Left colon (tissue), 2 donors: Measurements from ENCODE around the gene GRID2. TPM values are rescaled to one million over a fixed set of nuclear protein-coding genes. Genes with fewer than 3 reads are reported as not detected.
"Not testable (repeated sequence)": the region's sequence is repeated elsewhere in the genome, so short reads cannot be mapped to it uniquely, and the experiment has no call there.

ENCODE experiments used
- ATAC-seq: fragments of 200-7000 bp; cut with Tn5 transposase; one replicate; pipeline ENCODE4 v1.9.1; 2020; ENCODE audit warnings: mild to moderate bottlenecking, moderate library complexity
- DNase-seq, 2 donors: peaks; one replicate each; pipeline ENCODE4 v3.0.0-alpha.2; 2020
- intact Hi-C, 2 donors: fragments of 100-400 bp; cut with DNase I in 1 of 2; cut with micrococcal nuclease in 1 of 2; formaldehyde crosslinking; loops; one replicate each; pipeline versions ENCODE4 v1.11.2 to v1.14.0; 2022; cut with DNase I, micrococcal nuclease
- total RNA-seq, 2 donors: library from RNA; stranded (reverse); fragmentation: NEBNext Ultra II Directional; extraction: Animal tissue kit (Norgen Biotek cat#: 25700); gene quantifications; one replicate each; pipeline ENCODE4 v1.2.1, GENCODE V29; 2021
- donor health status: DM: no; HTN: no; CAD: no.
- donor health status: DM: yes; HTN: yes; CAD: no.

GRID2 gene
- total RNA-seq, 2 donors from 2014 or later, result not detected

DNA sequence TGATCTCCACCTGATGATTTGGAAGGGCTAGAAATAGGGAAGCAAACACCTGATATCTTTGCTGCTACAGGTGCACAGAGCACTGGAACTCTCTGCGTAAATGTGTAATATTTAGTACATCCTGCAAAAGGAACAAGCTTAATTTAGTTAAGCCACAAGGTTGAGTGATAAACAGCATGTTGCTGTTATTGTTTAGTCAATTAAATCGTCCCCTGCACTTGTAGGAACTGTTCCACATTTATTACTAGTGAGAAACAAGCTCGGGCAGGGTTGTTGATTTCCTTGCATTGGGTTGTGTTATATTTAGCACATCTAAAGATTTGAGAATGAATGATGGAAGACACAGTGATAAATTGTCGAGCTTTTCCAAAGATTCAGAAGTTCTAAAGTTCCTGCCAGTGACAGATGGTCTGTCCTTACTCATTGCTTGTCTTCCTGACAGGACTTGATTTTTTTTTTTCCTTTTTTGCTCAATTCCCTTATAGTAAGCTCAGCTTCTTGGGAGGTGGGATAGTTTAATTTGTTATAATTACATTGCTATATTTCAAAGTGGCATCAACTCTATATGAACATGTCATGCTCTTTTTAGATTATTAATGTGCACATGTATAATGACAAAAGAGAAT lies 897.8 kb downstream of the GRID2 start:
- no peak for ATAC-seq
- intact Hi-C loops, result no loop called here
- DNase-seq, result no peak

DNA sequence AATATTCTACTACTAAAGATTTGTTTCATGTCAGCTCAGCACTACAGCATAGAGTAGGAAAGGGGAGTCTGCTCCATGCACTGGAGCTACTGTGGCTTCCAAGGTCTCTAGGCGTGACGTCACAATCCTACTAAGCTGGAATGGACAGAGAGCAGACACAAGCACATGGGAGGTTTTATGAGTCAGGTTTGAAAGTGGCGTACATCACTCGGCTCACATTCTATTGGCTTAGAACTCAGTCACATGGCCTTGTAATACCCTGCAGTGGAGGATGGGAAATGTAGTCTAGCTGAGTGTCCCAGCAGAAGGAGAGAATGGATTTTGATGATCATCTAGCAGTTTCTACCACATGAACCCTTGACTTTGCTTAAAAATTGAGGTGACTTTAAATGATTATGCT lies 899.9 kb downstream of the GRID2 start:
- no peak for DNase-seq
- ATAC-seq, result no peak
- intact Hi-C loops, result no loop called here

DNA sequence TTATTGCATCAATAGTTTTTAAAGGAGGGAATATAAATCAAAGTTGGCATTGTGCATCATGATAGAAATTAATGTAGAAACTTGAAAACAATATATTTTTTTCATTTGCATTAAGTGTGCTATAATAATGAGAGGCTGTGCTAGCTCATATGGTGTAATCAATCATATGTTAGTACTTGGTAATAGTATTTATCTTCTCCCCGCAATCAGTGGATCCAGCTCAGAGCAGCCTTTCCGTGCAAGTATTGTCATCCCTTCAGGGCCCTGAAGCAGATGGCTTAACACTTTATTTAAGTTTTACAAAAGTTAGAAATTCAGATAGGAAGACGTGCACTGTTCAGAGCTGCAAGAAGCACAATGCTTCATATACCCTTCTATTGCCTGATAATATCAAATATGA lies 908.5 kb downstream of the GRID2 start:
- intact Hi-C loops, result no loop called here
- DNase-seq (no peak), ATAC-seq (no peak)

- no peak for ATAC-seq
- intact Hi-C loops, result no loop called here
Observed at GRCh38 chr4:93216646-93217045, 912.9 kb downstream of the GRID2 start.

GRCh38 chr4:93217431-93217830 lies 913.7 kb downstream of the GRID2 start:
- ATAC-seq (no peak), DNase-seq (no peak)
- intact Hi-C loops, result no loop called here

More at GRCh38 chr4:93216646-93217045, 912.9 kb downstream of the GRID2 start:
- no peak for DNase-seq

- DNase-seq, result no peak
- intact Hi-C loops, result no loop called here
- ATAC-seq, result no peak
Observed at GRCh38 chr4:93221771-93222170, 918.0 kb downstream of the GRID2 start.

- intact Hi-C loops, result no loop called here
- DNase-seq, result no peak
Observed at GRCh38 chr4:93228021-93228420, 924.3 kb downstream of the GRID2 start.

GRCh38 chr4:93232883-93233282 lies 929.1 kb downstream of the GRID2 start:
- DNase-seq (no peak), ATAC-seq (no peak)
- intact Hi-C loops, result no loop called here

More at GRCh38 chr4:93228021-93228420, 924.3 kb downstream of the GRID2 start:
- ATAC-seq, result no peak

DNA sequence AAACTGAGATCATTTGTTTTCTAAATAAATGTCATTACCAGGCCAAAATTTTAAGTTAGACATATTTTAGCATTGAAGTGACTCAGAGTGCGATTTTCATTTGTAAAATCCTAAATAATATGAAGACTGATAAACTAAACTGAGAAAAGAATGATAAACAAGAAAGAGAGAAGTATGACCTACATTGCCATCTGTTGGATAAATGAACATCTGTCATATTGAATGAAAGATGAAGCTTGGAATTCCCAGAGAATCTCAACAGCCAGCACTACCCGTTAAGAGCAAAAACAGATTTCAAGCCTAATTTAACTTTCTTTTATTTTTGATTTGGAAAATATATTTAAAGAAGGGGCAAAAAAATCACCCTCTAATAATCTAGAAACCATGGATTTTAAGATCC lies 933.8 kb downstream of the GRID2 start:
- intact Hi-C loops, result no loop called here
- ATAC-seq (no peak), DNase-seq (no peak)

DNA sequence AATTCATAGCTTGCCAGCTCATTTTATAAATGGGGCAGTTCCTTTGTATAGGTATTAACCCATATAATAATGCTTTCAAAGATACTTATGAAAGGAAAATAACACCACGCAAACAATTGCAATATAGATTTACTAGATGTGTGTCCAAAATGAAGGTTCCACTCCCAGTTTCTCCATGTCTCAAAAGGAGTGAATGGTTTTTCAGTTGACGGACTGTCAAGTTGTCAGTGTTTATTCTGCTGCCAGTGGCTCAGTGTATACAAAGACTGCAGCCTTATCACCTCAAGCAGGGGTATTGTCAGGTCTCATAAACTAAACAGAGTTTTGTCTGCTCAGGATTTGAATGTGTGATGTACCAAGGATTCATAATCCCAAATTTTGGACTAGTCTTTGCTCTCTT lies 939.5 kb downstream of the GRID2 start:
- intact Hi-C loops, result no loop called here
- DNase-seq (no peak), ATAC-seq (no peak)

- DNase-seq (no peak), ATAC-seq (no peak)
- intact Hi-C loops, result no loop called here
Observed at GRCh38 chr4:93261207-93261606, 957.4 kb downstream of the GRID2 start.

- DNase-seq (no peak), ATAC-seq (no peak)
- intact Hi-C loops, result no loop called here
Observed at GRCh38 chr4:93263166-93263565, 959.4 kb downstream of the GRID2 start.

GRCh38 chr4:93267747-93268146 lies 964.0 kb downstream of the GRID2 start:
- ATAC-seq (no peak), DNase-seq (no peak)
- intact Hi-C loops, result no loop called here

GRCh38 chr4:93285346-93285745 lies 981.6 kb downstream of the GRID2 start:
- DNase-seq (no peak), ATAC-seq (no peak)
- intact Hi-C loops, result no loop called here

- ATAC-seq (no peak), DNase-seq (no peak)
- intact Hi-C loops, result no loop called here
Observed at GRCh38 chr4:93289241-93289640, 985.5 kb downstream of the GRID2 start.

DNA sequence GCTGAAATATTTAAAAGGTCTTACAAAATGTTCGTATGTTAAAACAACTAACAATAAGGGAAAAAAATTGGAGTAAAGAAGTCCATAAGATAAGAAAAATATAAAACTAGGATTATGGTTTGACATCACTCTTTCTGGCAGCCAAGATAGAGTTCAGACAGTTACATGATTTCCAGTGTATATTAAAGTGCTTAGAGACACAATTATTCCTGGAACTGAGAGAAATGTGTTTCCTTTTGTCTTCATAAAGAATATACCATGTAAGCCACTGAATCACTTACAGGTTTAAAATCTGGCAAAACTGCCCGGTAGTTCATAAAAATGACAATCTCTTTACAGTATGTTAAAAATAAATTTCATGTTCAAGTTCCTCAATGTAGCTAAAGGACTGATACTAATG lies 986.1 kb downstream of the GRID2 start:
- intact Hi-C loops, result no loop called here
- DNase-seq, result no peak
- no peak for ATAC-seq

GRCh38 chr4:93299118-93299517 lies 995.4 kb downstream of the GRID2 start:
- ATAC-seq (no peak), DNase-seq (no peak)
- intact Hi-C loops, result no loop called here

DNA sequence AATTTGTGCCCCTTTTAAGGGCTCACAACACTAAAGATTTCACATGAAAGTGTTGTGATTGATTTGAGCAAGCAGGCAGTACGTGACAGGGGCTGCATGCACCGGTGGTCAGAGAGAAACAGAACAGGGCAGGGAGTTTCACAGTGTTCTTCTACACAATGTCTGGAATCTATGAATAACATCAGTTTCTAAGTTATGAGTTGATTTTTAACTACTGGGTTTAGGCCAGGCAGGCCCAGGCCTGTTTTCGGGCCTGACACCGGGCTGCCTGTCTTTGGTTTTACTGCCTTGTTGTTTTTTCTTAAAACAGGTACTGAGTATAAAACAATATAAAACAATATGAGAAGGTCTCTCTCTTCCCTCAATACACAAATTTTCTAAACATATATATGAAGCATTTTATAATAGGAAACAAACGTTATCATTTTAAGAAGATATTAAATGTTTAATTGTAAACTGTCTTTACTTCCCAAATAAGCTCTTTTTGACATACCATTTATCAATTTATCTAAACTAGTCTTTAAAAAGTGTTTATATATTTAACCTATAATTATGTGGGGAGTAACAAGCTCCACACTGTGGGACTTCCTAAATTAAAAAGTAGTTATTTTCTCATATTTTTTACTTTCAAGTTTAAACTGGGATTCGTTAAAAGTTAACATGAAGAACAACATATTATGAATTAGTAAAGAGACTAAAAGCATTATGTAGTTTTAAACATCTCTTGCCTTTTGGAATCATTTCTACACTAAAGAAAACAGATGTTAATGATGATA lies 997.2 kb downstream of the GRID2 start:
- DNase-seq, intact Hi-C loops, ATAC-seq: not testable (repeated sequence)

GRCh38 chr4:93302310-93302709 lies 998.5 kb downstream of the GRID2 start:
- DNase-seq (no peak), ATAC-seq (no peak)
- intact Hi-C loops, result no loop called here

DNA sequence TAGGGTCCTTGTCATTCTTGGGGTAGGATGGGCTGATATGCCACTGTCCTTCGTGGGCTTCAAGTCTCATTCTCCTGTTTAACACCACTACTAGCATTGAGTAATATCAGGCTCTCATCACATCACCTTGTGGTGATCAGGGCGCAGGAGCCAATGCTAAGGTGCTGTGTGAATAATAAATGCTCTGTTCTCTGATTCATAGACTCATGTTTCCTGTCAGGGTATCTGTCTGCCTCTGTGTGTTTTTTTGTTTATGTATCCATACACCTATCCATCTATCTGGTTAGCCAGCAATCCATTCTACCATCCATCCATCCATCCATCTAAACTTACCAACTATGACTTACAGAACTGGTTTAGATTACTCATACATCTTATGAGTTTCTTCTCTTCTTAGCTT lies 999.7 kb downstream of the GRID2 start:
- ATAC-seq, result no peak
- intact Hi-C loops, result no loop called here
- DNase-seq, result no peak

DNA sequence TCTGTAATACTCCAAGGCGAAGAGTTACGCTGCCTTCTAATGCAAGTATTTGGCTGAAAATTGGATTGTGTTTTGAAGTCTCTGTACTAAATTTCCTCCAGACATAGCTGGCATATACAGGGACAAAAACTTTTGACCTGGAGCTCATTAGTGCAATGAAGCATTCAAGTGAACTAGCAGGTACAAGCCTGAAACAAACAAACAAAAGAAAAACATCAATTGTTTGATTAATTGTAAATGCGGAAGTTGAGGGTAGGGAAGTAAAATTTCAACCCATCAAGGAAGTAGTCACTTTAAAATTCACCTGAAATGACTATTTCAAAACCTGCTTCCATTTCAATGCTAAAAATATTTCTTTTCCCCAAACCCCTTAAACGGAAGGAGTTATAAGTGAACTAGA lies 1008.5 kb downstream of the GRID2 start:
- intact Hi-C loops, result no loop called here
- ATAC-seq (no peak), DNase-seq (no peak)
